SJCRH30 (cell line): Measurements from ENCODE around the gene ZNF784. TPM values are rescaled to one million over a fixed set of nuclear protein-coding genes. Genes with fewer than 3 reads are reported as not detected.

Experiments
- DNase-seq, 2 experiments: peaks; one replicate each; pipeline ENCODE4 v3.0.0-alpha.2; 2015 to 2020
- H3K27ac ChIP-seq: fragments of 250-450 bp; sonication (Bioruptor Pico); 2 replicates; pipeline ENCODE4 v1.5.1; 2020; ENCODE audit warnings: mild to moderate bottlenecking, moderate library complexity
- H3K27me3 ChIP-seq: fragments of 250-450 bp; sonication (Bioruptor Pico); 2 replicates; pipeline ENCODE4 v1.5.1; 2020; ENCODE audit warnings: mild to moderate bottlenecking, moderate library complexity
- H3K36me3 ChIP-seq: fragments of 250-450 bp; sonication (Bioruptor Pico); 2 replicates; pipeline ENCODE4 v1.5.1; 2020; ENCODE audit warnings: mild to moderate bottlenecking, moderate library complexity
- H3K4me1 ChIP-seq: fragments of 250-450 bp; sonication (Bioruptor Pico); 2 replicates; pipeline ENCODE4 v1.5.1; 2020; ENCODE audit warnings: mild to moderate bottlenecking, moderate library complexity
- H3K4me3 ChIP-seq: fragments of 250-450 bp; sonication (Bioruptor Pico); 2 replicates; pipeline ENCODE4 v1.5.1; 2020; ENCODE audit warnings: mild to moderate bottlenecking, moderate library complexity
- H3K9me3 ChIP-seq: fragments of 250-450 bp; sonication (Bioruptor Pico); replicated peaks from 2 replicates; pipeline ENCODE4 v1.5.1; 2020; ENCODE audit warnings: mild to moderate bottlenecking, moderate library complexity
- total RNA-seq: library from RNA; depleted of rRNA; stranded (reverse); fragments of >200 nt; shearing (Covaris generic); gene quantifications from 2 replicates; pipeline ENCODE4 v1.2.3, GENCODE V29; 2014

ZNF784 gene
- total RNA-seq, 1 experiment from 2014 or later, result 3.1 TPM

DNA sequence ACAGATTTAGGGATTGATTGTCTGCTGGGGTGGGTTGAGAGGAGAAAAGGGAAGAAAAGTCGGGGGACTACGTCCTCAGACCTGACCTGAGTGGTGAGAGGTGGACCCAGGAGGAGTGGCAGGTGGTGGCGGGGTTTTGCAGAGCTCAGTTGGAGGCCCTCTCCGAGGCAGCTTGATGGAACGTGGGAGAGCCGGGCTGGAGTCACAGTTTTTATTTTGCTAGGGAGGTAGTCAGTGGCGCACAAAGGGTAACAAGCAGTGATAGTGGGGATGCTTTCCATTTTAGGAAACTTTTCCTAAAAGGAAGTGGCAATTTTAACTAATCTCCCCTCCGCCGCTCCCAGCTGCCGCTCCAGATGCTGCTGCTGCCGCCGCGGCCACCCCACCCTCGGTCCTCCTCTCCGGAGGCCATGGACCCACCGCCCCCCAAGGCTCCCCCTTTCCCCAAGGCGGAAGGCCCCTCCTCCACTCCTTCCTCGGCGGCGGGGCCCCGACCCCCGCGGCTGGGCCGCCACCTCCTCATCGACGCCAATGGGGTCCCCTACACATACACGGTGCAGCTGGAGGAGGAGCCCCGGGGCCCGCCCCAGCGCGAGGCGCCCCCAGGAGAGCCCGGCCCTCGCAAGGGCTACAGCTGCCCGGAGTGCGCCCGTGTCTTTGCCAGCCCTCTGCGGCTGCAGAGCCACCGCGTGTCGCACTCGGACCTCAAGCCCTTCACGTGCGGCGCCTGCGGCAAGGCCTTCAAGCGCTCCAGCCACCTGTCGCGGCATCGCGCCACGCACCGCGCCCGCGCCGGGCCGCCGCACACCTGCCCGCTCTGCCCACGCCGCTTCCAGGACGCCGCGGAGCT is 18.0 kb upstream of the ZNF784 start:
- Histone ChIP-seq H3K27me3 (no peaks in the 10 kb centered on the region), H3K27ac (no peak overlapping the region), H3K9me3 (no peaks in the 10 kb centered on the region), H3K4me1 (peaks cover 9% of the 10 kb centered on the region; the same call in 1 of the 2 replicates), H3K4me3 (peak overlapping the region; percentile 84), H3K36me3 (peaks cover 19% of the 10 kb centered on the region)
- peak in 1 of 2 experiments; percentile 36 for DNase-seq

DNA sequence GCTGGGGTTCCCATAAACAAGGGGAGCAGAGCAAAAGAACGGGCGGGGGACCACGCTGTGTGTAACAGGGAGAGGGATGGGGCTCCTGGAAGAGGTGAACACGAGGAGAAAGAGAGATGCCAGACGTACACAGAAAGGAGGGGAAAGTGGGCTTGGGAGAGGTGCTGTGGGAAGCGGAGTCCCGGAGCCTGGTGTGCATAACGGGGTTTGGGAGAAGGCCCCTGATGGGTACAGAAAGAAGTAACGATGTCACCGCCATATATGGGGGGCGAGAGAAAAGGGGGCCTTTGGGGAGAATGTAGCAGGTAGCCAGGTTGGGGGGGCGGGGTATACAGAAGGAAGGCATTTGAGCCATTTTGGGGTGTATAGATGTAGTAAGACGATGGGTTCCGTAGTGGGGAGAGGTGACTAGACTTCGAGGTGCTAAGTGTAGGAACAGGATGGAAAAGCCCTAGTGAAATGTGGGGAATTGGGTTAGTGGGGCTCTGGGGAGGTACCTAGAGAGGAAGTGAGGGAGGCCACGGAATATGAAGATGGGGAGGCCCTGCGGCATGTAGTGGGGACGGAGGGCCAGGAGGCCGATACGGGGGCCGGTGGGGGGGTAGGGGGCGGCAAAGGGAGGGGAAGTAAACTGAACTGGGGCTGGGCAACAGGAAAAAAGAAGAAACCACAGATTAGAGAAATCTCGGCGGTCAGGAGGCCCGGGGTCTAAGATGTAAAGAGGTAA is 17.2 kb upstream of the ZNF784 start:
- H3K9me3 ChIP-seq, result no peaks in the 10 kb centered on the region
- H3K4me3 ChIP-seq, result peak overlapping the region; percentile 84
- peak in 1 of 2 experiments; percentile 45 for DNase-seq
- H3K27ac ChIP-seq, result peak overlapping the region; percentile 51
- H3K27me3 ChIP-seq, result no peaks in the 10 kb centered on the region
- peaks cover 13% of the 10 kb centered on the region for H3K36me3 ChIP-seq
- peaks cover 9% of the 10 kb centered on the region; the same call in 1 of the 2 replicates for H3K4me1 ChIP-seq

DNA sequence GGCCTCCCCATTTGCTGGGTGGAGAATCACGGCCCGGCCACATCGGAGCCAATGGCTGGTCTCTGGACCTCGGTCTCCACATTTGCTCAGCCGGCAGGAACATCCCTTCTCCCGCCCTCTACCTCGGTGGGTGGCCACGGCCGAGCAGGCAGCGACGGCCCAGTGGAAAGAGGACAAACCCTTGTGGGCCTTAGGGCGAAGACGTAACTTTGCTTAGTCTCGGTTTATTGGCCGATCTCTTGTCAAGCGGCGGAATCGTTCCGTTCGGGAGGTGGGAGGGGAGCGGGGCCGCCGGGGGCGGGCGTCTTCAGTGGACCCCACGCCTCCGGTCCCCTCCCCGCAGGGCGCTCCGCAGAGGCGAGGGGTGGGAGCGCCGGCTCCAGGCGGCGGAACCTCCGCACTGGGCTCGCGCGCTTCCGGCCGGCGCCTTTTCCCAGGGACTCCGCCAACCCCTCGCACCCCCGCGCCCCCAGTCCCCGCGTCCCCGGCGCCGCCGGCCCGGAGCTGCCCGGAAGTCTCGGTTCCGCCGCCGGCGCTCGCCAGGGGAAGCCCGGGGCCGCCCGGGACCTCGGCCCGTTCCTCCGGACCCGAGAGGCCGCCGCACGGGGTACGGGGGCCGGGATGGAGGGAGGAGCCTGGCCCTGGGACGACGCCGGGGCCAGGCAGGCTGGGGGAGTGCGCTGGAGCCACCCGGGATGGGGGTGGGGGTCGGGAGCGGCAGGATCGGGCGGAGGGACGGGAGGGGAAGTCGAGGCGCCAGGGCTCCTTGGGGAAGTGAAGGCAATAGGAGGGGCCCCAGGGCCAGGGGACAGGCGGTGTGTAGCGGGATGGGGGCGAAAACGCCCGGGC is 16.4 kb upstream of the ZNF784 start, which contains the start of gene ZNF580:
ZNF580 (plus strand) TSS at position 426 of the 849 bp plus-strand sequence. CDS start 1,507 bp downstream, outside the sequence.
- peak within 1 kb of the TSS; percentile 51 for H3K27ac ChIP-seq
- H3K36me3 ChIP-seq, result peaks cover 13% of the 10 kb centered on the region
- H3K4me1 ChIP-seq, result peaks cover 9% of the 10 kb centered on the region; the same call in 1 of the 2 replicates
- H3K4me3 ChIP-seq, result peak within 1 kb of the TSS; percentile 84
- H3K9me3 ChIP-seq, result no peaks in the 10 kb centered on the region
- DNase-seq, result peak; percentile 75 to 80
- H3K27me3 ChIP-seq, result no peaks in the 10 kb centered on the region

DNA sequence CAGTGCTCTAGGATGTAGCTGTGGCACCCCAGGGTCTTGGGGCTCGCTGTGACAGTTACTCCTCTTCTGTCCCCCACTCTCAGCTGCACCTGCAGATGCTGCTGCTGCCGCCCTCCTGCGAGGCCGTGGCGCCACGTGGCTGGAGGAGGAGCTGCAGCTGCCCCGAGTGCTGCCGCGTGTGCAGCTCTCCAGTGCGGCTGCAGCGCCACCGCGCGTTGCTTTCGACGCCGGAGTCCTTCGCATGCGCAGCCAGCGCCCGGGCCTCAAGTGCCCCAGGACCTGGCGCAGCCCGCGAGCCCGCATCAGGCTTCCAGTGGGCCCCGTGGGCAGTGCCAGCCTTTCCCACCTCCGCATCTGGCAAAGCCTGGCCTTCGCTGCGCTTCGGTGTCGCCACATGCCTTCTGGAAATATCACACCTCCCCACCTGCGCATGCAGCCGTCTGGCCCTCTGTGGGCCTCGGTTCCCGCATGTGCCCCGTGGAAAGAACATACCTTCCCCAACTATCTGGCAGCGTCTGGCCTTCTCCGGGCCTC is 15.7 kb upstream of the ZNF784 start:
- Histone ChIP-seq H3K9me3 (no peaks in the 10 kb centered on the region), H3K4me1 (peaks cover 9% of the 10 kb centered on the region; the same call in 1 of the 2 replicates), H3K27me3 (no peaks in the 10 kb centered on the region), H3K4me3 (peak overlapping the region; percentile 84), H3K27ac (peak overlapping the region; percentile 51), H3K36me3 (peaks cover 6% of the 10 kb centered on the region)
- peak in 1 of 2 experiments; percentile 37 for DNase-seq

DNA sequence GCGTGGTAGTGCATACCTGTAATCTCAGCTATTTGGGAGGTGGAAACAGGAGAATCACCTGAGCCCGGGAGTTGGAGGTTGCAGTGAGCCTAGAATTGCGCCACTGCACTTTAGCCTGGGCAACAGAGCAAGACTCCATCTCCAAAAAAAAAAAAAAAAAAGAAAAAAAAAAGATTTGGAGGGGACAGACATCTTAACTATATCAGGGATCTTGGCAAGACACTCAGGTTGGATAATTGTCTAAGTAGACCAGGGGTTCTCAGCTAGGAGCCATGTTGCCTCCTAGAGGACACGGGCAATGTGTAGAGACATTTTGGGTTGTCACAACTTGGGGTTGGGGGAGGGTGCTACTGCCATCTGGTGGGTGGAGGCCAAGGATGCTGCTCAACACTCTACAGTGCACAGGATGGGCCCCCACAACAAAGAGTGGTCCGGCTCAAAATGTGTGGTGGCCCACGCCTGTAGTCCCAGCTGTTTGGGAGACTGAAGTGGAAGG is 14.5 kb upstream of the ZNF784 start:
- Histone ChIP-seq H3K27ac (no peak overlapping the region), H3K4me1 (peaks cover 12% of the 10 kb centered on the region; the same call in 1 of the 2 replicates), H3K27me3 (no peaks in the 10 kb centered on the region), H3K36me3 (no peaks in the 10 kb centered on the region), H3K4me3 (no peak overlapping the region), H3K9me3 (no peaks in the 10 kb centered on the region)
- DNase-seq, result peak; percentile 73 to 79

DNA sequence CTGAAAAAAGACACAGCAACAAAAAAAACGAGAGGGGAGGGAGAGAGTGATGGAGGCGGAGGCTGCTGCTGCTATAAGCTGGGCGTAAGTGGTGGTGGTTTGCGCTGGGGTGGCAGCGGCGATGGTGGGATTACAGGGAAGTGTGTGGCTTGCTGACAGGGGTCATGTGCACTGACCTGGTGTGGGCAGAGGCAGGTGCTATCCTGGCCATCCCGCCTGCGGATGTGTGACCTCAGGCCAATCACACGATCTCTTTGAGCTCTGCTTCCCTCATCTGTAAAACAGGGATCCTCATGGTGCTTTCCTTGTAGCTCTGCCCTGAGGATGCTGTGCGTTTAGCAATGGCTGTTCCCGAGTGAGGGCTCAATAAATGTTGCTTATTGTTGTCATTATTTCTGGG is 13.2 kb upstream of the ZNF784 start:
- Histone ChIP-seq H3K36me3 (no peaks in the 10 kb centered on the region), H3K27ac (no peak overlapping the region), H3K9me3 (no peaks in the 10 kb centered on the region), H3K4me3 (no peak overlapping the region), H3K4me1 (0 out of 2 replicates have a peak, but pooled peaks cover 11% of the 10 kb centered on the region), H3K27me3 (no peaks in the 10 kb centered on the region)
- DNase-seq, result no peak

DNA sequence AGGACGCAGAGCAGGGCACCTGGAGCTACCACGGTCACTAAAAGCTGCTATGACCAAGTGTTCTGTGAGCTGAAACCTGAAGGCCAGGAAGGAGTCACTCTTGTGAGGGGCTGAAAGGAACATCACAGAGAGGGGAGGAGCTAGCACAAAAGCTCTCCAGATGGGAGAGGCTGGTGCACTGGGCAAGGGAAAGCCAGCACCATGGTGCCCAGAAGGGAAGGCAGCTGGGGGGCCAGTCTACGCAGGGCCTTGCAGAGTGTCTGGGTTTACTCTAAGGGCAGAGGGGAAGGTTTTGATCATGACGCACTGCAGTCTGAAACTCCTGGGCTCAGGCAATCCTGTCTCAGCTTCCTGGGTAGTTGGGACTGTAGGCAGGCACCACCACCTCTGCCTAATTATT is 12.4 kb upstream of the ZNF784 start:
- Histone ChIP-seq H3K27me3 (no peaks in the 10 kb centered on the region), H3K4me3 (no peak overlapping the region), H3K9me3 (no peaks in the 10 kb centered on the region), H3K4me1 (0 out of 2 replicates have a peak, but pooled peaks cover 5% of the 10 kb centered on the region), H3K36me3 (no peaks in the 10 kb centered on the region), H3K27ac (no peak overlapping the region)
- no peak for DNase-seq

DNA sequence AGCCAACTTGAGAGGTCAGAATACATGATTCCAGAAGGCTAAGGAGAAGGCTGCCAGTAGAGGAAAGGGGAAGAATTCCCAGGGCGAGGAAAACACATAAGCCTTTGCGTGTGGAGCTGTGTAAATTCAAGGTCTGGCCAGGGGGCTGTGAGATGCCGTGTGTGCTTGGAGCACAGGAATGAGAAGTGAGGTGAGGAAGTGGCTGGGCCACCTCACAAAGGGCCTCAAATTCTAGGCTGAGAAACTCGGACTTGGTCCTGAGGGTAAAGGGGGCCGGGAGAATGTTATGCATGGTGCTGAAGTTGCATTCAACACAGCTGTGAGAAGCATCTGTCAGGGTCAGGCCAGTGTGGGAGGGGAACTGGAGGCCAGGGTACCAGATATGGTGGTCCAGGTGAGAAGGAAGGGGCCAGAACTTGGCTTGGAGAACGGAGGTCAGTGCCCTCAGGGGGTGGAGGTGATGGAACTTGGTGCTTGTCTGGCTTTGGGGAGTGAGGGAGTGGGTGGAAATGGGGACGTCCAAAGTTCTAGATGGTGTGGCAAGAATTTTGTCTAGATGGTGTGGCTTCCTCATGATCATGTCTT is 11.6 kb upstream of the ZNF784 start:
- H3K4me3 ChIP-seq, result peak overlapping the region; percentile 82
- H3K9me3 ChIP-seq, result no peaks in the 10 kb centered on the region
- H3K27me3 ChIP-seq, result no peaks in the 10 kb centered on the region
- no peak overlapping the region for H3K27ac ChIP-seq
- H3K36me3 ChIP-seq, result no peaks in the 10 kb centered on the region
- no peak for DNase-seq
- H3K4me1 ChIP-seq, result 0 out of 2 replicates have a peak, but pooled peaks cover 5% of the 10 kb centered on the region

DNA sequence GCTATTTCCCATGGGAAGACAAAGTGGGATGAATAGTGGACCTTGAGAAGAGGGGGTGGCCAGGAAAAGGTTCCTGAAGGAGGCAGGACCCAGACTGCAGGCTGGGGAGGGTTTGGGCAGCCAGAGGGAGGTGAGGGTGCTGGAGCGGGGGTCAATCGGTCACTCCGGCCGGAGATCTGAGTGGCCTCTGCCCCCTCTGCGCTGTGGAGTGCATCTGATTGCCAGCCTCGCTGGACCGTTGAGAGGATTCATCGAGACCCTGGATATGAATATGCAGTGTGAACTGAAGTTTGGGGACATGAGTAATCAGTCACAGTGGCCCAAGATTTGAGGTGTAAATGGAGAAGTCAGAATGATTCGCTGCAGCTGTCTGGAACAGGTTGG is 11.0 kb upstream of the ZNF784 start:
- Histone ChIP-seq H3K4me3 (peak overlapping the region; percentile 82), H3K27me3 (no peaks in the 10 kb centered on the region), H3K4me1 (0 out of 2 replicates have a peak, but pooled peaks cover 5% of the 10 kb centered on the region), H3K9me3 (no peaks in the 10 kb centered on the region), H3K36me3 (no peaks in the 10 kb centered on the region), H3K27ac (peak overlapping the region; percentile 59)
- no peak for DNase-seq

DNA sequence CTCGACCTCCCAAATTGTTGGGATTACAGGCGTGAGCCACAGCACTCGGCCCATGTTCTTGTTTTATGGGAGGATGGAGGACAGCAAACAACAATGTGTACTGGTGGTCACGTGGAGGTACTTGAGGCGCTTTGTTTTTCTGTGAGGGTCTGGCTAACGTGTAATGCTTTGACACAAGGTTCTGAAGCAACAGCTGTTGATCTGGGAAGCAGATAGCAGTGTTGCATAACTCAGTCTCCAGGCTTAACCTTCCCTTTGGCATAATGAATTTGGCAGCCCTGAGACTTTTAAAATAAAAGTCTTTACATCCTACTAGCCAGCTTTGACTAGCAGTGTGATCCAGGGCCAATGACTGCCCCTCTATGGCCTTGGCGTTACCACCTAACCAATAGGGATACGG is 9.5 kb upstream of the ZNF784 start:
- Histone ChIP-seq H3K9me3 (no peaks in the 10 kb centered on the region), H3K4me1 (0 out of 2 replicates have a peak, but pooled peaks cover 5% of the 10 kb centered on the region), H3K4me3 (no peak overlapping the region), H3K27ac (peak overlapping the region; percentile 8; the same call in 1 of the 2 replicates), H3K27me3 (no peaks in the 10 kb centered on the region), H3K36me3 (no peaks in the 10 kb centered on the region)
- DNase-seq, result peak in 1 of 2 experiments; percentile 63

DNA sequence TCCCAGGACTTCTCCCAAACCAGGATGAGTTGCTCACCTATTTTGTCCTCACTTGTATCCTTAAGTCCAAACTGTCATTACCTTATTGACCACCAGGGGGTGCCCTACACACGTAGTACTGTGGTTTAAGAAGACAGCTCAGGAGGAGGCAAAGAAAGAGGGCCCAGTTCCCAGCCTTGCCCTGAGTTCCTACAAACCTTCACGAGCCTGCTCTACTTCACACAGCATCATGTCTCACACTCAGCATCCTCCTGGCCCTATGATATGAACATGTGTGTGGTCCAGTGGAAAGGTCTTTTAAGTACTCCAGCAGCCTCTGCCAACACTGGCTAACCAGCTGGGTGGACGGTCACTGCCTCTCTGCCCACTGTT is 8.1 kb upstream of the ZNF784 start:
- Histone ChIP-seq H3K27me3 (no peaks in the 10 kb centered on the region), H3K36me3 (no peaks in the 10 kb centered on the region), H3K4me1 (0 out of 2 replicates have a peak, but pooled peaks cover 5% of the 10 kb centered on the region), H3K9me3 (no peaks in the 10 kb centered on the region), H3K27ac (no peak overlapping the region), H3K4me3 (no peak overlapping the region)
- peak; percentile 92 to 95 for DNase-seq

DNA sequence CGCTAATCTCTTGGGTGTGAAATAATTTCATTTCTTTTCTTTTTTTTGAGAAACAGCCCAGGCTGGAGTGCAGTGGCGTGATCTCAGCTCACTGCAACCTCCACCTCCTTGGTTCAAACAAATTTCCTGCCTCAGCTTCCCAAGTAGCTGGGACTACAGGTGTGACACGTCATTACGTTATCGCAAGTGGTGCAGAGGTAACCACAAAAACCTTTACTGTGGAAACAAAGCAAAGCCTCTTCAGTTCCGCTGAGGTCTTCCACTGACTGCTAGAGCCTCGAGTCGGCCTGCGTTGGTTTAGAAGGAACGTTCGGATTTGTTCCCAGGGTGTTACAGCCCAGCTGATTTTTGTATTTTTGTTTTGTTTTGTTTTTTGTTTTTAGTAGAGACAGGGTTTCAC is 2.0 kb upstream of the ZNF784 start:
- Histone ChIP-seq H3K27me3 (no peaks in the 10 kb centered on the region), H3K9me3 (no peaks in the 10 kb centered on the region), H3K4me3 (no peak overlapping the region), H3K4me1 (no peaks in the 10 kb centered on the region), H3K27ac (no peak overlapping the region), H3K36me3 (no peaks in the 10 kb centered on the region)
- no peak for DNase-seq

DNA sequence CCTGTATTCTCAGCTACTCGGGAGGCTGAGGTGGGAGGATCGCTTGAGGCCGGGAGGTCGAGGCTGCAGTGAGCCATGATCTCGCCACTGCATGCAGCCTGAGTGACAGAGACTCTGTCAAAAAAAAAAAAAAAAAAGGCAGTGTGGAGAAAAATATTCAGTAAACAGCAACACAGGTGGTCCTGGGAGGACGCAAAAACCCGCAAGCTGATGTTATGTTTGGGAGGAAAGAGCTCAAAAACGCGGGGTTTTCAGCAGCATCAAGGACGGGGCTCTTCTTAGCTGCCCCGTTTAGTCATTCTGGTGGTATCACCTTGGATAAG is 599 bp upstream of the ZNF784 start:
- Histone ChIP-seq H3K4me3 (peak overlapping the region; percentile 63), H3K4me1 (no peaks in the 10 kb centered on the region), H3K27me3 (no peaks in the 10 kb centered on the region), H3K27ac (no peak overlapping the region; the same call in 1 of the 2 replicates), H3K9me3 (no peaks in the 10 kb centered on the region), H3K36me3 (no peaks in the 10 kb centered on the region)
- no peak for DNase-seq

DNA sequence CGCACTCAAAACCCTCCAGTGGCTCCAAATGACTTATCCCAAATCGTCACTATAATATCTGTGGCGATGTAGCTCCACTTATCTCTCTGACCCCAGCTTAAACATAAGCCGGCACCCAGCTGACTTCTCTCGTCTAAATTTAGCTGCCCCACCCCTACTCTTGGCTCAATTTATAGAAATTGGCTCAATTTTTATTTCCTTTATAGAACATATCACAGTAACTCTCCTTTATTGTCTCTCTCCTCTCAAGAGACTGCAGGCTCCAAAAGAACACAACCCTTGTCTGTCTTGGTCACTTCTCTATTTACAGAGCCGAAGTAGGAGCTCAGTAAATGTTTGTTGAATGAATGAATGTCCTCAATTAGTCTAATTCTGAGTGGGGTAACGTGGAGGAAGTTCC is 805 bp downstream of the ZNF784 start:
- peaks cover 3% of the 10 kb centered on the region for H3K4me1 ChIP-seq
- H3K27ac ChIP-seq, result no peak overlapping the region
- DNase-seq, result no peak
- H3K4me3 ChIP-seq, result peak overlapping the region; percentile 41
- H3K36me3 ChIP-seq, result 0 out of 2 replicates have a peak, but pooled peaks cover 2% of the 10 kb centered on the region
- no peaks in the 10 kb centered on the region for H3K9me3 ChIP-seq
- no peaks in the 10 kb centered on the region for H3K27me3 ChIP-seq
